A673 (cell line): ENCODE measurements around the gene STAU1.

Source experiments
- EZH2 ChIP-seq: fragments of 200-600 bp; sonication (generic); IDR thresholded peaks from 2 replicates; pipeline ENCODE4 v1.6.1; 2017; ENCODE audit warnings: borderline replicate concordance, low read depth, mild to moderate bottlenecking, mixed read lengths, antibody characterized with exemption, low read length; ENCODE audit not compliant: poor library complexity, severe bottlenecking
- TF ChIP-seq, protein P1 (sequence below): fragments of 300-800, 200-600 bp; sonication (generic); conservative IDR thresholded peaks from 2 replicates; pipeline ENCODE4 v1.5.1; 2017; ENCODE audit warnings: low read depth, mild to moderate bottlenecking, antibody characterized with exemption, low read length, moderate library complexity, mixed read lengths

- TF ChIP-seq, protein P1, sequence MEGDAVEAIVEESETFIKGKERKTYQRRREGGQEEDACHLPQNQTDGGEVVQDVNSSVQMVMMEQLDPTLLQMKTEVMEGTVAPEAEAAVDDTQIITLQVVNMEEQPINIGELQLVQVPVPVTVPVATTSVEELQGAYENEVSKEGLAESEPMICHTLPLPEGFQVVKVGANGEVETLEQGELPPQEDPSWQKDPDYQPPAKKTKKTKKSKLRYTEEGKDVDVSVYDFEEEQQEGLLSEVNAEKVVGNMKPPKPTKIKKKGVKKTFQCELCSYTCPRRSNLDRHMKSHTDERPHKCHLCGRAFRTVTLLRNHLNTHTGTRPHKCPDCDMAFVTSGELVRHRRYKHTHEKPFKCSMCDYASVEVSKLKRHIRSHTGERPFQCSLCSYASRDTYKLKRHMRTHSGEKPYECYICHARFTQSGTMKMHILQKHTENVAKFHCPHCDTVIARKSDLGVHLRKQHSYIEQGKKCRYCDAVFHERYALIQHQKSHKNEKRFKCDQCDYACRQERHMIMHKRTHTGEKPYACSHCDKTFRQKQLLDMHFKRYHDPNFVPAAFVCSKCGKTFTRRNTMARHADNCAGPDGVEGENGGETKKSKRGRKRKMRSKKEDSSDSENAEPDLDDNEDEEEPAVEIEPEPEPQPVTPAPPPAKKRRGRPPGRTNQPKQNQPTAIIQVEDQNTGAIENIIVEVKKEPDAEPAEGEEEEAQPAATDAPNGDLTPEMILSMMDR: no peak
- no peak for TF ChIP-seq EZH2
Observed at GRCh38 chr20:49187851-49188641, at the start of gene STAU1.
